Bronchial epithelial cell (primary cell): ENCODE results near the gene DNAH14. TPM values are rescaled to one million over a fixed set of nuclear protein-coding genes. Genes with fewer than 3 reads are reported as not detected.
"Not testable (repeated sequence)": the region's sequence is repeated elsewhere in the genome, so short reads cannot be mapped to it uniquely, and the experiment has no call there.

ENCODE experiments used
- DNase-seq: peaks from one replicate; pipeline ENCODE4 v3.0.0-alpha.2; 2010; ENCODE audit warnings: low read depth
- FAIRE-seq: peaks from 2 replicates; lab custom pipeline; 2011; peaks lifted over from hg19 to GRCh38; lab: Jason Lieb, UNC
- H3K27me3 ChIP-seq: 2 replicates; pipeline ENCODE4 v1.5.1; 2011; ENCODE audit warnings: low read length; ENCODE audit not compliant: control insufficient read depth, insufficient read depth
- H3K36me3 ChIP-seq: 2 replicates; pipeline ENCODE4 v1.5.1; 2011; ENCODE audit warnings: low read length; ENCODE audit not compliant: control insufficient read depth, insufficient read depth
- H3K4me3 ChIP-seq: 2 replicates; pipeline ENCODE4 v1.5.1; 2011; ENCODE audit warnings: mild to moderate bottlenecking, low read depth, low read length, control low read depth
- total RNA-seq: library from RNA; depleted of rRNA; stranded (reverse); fragments of >200 nt; gene quantifications from 2 replicates; pipeline ENCODE4 v1.2.1, GENCODE V29; 2014
- TF ChIP-seq, protein P1 (sequence below): IDR thresholded peaks from 2 replicates; pipeline ENCODE4 v1.5.1; 2011; ENCODE audit warnings: mild to moderate bottlenecking, moderate library complexity, low read length, control low read depth, inconsistent platforms; ENCODE audit not compliant: insufficient read depth, severe bottlenecking

The DNAH14 gene
- total RNA-seq, 1 donor from 2014 or later, result 10.5 TPM

DNA sequence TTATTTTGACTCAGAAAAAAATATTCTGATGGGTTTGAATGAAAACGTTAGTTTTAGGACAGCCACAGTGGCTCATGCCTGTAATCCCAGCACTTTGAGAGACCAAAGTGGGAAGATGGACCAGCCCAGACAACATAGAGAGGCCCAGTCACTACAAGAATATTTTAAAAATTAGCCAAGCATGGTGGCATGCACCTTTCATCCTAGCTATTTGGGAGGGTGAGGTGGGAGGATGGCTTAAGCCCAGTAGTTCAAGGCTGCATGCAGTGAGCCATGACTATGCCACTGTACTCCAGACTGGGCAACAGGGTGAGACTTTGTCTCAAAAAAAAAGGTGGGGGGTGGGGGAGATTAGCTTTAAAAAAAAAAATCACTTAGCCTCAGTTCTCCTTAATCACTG is 370.9 kb downstream of the DNAH14 start:
- DNase-seq (no peak), FAIRE-seq (no peak)
- Histone ChIP-seq H3K36me3 (no peaks in the 10 kb centered on the region), H3K4me3 (no peak overlapping the region), H3K27me3 (no peaks in the 10 kb centered on the region)
- TF ChIP-seq, protein P1, sequence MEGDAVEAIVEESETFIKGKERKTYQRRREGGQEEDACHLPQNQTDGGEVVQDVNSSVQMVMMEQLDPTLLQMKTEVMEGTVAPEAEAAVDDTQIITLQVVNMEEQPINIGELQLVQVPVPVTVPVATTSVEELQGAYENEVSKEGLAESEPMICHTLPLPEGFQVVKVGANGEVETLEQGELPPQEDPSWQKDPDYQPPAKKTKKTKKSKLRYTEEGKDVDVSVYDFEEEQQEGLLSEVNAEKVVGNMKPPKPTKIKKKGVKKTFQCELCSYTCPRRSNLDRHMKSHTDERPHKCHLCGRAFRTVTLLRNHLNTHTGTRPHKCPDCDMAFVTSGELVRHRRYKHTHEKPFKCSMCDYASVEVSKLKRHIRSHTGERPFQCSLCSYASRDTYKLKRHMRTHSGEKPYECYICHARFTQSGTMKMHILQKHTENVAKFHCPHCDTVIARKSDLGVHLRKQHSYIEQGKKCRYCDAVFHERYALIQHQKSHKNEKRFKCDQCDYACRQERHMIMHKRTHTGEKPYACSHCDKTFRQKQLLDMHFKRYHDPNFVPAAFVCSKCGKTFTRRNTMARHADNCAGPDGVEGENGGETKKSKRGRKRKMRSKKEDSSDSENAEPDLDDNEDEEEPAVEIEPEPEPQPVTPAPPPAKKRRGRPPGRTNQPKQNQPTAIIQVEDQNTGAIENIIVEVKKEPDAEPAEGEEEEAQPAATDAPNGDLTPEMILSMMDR, result no peak

DNA sequence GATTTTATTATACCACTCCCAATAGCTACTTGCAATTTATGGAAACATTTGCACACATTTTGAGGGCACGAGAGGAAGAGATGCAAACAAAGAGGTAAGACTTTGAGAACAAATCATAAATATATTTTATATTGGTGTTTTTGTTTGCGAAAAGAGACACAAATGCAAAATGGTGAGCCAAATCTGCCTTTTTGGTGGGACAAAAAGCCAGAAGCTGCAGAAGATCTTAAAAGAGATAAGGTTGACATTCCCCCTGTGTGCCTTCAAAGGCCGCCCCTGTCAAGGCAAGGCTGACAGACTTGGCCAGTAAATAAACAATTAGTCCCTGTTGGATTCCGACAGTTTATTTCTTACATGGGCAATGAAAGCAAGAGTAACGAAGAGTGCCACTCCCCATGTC is 375.5 kb downstream of the DNAH14 start:
- TF ChIP-seq, protein P1, result no peak
- no peaks in the 10 kb centered on the region for H3K27me3 ChIP-seq
- FAIRE-seq, result no peak

DNA sequence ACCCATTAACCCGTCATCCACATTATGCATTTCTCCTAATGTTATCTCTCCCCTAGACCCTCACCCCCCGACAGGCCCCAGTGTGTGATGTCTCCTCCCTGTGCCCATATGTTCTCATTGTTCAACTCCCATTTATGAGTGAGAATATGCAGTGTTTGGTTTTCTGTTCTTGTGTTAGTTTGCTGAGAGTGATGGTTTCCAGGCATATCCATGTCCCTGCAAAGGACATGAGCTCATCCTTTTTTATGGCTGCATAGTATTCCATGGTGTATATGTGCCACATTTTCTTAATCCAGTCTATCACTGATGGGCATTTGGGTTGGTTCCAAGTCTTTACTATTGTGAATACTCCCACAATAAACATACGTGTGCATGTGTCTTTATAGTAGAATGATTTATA is 381.1 kb downstream of the DNAH14 start:
- not testable (repeated sequence) for H3K27me3 ChIP-seq, FAIRE-seq, DNase-seq, H3K36me3 ChIP-seq, H3K4me3 ChIP-seq

More for the DNA sequence above, 375.5 kb downstream of the DNAH14 start:
- H3K4me3 ChIP-seq, result no peak overlapping the region
- no peaks in the 10 kb centered on the region for H3K36me3 ChIP-seq
- DNase-seq, result no peak

DNA sequence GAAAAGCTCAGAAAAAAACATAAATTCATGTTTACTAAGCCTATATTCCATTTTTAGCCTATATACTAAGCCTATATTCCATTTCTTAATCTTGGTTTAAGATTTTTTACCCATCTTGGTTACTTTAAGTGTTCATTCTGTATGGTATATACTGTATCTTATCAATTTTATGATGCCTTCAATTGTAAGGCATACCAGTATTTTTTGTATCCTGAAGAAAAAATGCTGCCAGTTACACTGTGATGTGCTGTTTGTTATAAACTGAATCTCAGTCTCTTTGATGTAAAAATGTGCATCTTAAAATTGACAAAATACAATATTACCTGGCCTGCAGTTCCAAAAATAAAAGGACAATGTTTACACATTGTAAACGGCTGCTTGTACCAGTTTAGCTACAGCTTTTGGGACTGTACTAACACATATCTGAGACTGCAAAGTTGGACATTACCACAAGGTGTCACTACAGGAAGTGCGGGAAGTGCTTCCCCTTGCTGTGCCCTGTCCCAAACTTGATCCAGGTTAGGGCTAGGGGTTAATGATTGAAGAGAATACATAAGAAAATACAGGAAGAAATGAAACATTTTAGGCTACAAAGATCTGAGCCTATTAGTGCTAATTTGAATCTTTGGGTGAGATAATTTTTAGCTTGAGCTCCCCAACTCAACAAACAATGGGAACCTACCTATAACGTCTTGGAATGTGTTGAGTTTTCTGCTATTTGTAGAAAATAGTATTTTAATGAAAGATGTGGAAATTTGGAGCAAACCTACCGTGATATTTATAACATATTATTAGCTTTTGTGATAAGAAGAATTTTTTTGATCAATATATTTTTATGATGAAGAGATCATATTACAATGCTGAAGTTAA is 389.5 kb downstream of the DNAH14 start:
- H3K27me3 ChIP-seq, result no peaks in the 10 kb centered on the region
- no peaks in the 10 kb centered on the region for H3K36me3 ChIP-seq
- TF ChIP-seq, protein P1, result peak; percentile 78
- peak; percentile 61 for DNase-seq
- FAIRE-seq, result no peak
- no peak overlapping the region for H3K4me3 ChIP-seq

GRCh38 chr1:225319871-225320270 is 390.4 kb downstream of the DNAH14 start:
- TF ChIP-seq, protein P1, result no peak
- peak; percentile 56 for DNase-seq
- Histone ChIP-seq H3K36me3 (no peaks in the 10 kb centered on the region), H3K27me3 (no peaks in the 10 kb centered on the region), H3K4me3 (no peak overlapping the region)
- no peak for FAIRE-seq

- Histone ChIP-seq H3K36me3 (no peaks in the 10 kb centered on the region), H3K4me3 (no peak overlapping the region), H3K27me3 (no peaks in the 10 kb centered on the region)
- DNase-seq (no peak), FAIRE-seq (no peak)
- TF ChIP-seq, protein P1, result no peak
Measured at GRCh38 chr1:225321784-225322183, 392.3 kb downstream of the DNAH14 start.
